ENCODE data around the gene DIP2C. TPM values are rescaled to one million over a fixed set of nuclear protein-coding genes. Genes with fewer than 3 reads are reported as not detected.
A peak's percentile ranks its signal among the peaks of the same experiment; 100 is the strongest.

The DIP2C gene
- total and polyA plus RNA-seq, 2 donors from 2014 or later, result 6.2 to 22.6 TPM

GRCh38 chr10:521261-522250 is 167.9 kb downstream of the DIP2C start:
- Histone ChIP-seq H3K27me3 (ENCODE audit: control insufficient read depth, insufficient read depth, low read length) (no peaks in the 10 kb centered on the region), H3K36me3 (ENCODE audit: control insufficient read depth in 2 of 3, insufficient read depth in 3 of 3, low read length in 3 of 3) (no peaks in the 10 kb centered on the region), H3K27ac (ENCODE audit: low read depth in 2 of 2, low read length in 2 of 2) (no peak overlapping the region), H3K9me3 (ENCODE audit: control insufficient read depth in 2 of 3, insufficient read depth in 1 of 3, low read length in 3 of 3) (no peaks in the 10 kb centered on the region), H3K9ac (ENCODE audit: low read length in 3 of 3) (no peak overlapping the region), H3K4me1 (ENCODE audit: control insufficient read depth in 2 of 3, insufficient read depth in 2 of 3, low read depth in 1 of 3, low read length in 3 of 3) (no peaks in the 10 kb centered on the region), H3K4me3 (ENCODE audit: low read length in 3 of 3) (no peak overlapping the region)
- DNase-seq (peak in 1 of 5 donors; percentile 80), FAIRE-seq (no peak)
- no peak for TF ChIP-seq CTCF (IDR thresholded peaks at IDR 0.05; ENCODE audit: borderline replicate concordance, extremely low read depth, insufficient read depth)
- intact Hi-C loops (cut with DNase I), result no loop called here

- no peak for TF ChIP-seq CTCF (IDR thresholded peaks at IDR 0.05; ENCODE audit: borderline replicate concordance, extremely low read depth, insufficient read depth)
- no peak overlapping the region for H3K27ac ChIP-seq (ENCODE audit: low read depth in 2 of 2, low read length in 2 of 2)
- H3K27me3 ChIP-seq (ENCODE audit: control insufficient read depth, insufficient read depth, low read length), result no peaks in the 10 kb centered on the region
- H3K36me3 ChIP-seq (ENCODE audit: control insufficient read depth in 2 of 3, insufficient read depth in 3 of 3, low read length in 3 of 3), result no peaks in the 10 kb centered on the region
- no peaks in the 10 kb centered on the region for H3K9me3 ChIP-seq (ENCODE audit: control insufficient read depth in 2 of 3, insufficient read depth in 1 of 3, low read length in 3 of 3)
- H3K9ac ChIP-seq (ENCODE audit: low read length in 3 of 3), result no peak overlapping the region
- no peak for FAIRE-seq
- intact Hi-C loops (cut with DNase I), result no loop called here
- no peaks in the 10 kb centered on the region for H3K4me1 ChIP-seq (ENCODE audit: control insufficient read depth in 2 of 3, insufficient read depth in 2 of 3, low read depth in 1 of 3, low read length in 3 of 3)
- peak in 3 of 5 donors; percentile 55 to 80 (median 58) for DNase-seq
- H3K4me3 ChIP-seq (ENCODE audit: low read length in 3 of 3), result no peak overlapping the region
Observed at GRCh38 chr10:520402-520787, 169.1 kb downstream of the DIP2C start.

GRCh38 chr10:519716-520401 is 169.6 kb downstream of the DIP2C start:
- no peak for DNase-seq
- intact Hi-C loops (cut with DNase I), result no loop called here
- no peak overlapping the region for H3K9ac ChIP-seq (ENCODE audit: low read length in 3 of 3)
- no peak for FAIRE-seq
- no peak overlapping the region for H3K27ac ChIP-seq (ENCODE audit: low read depth in 2 of 2, low read length in 2 of 2)
- H3K36me3 ChIP-seq (ENCODE audit: control insufficient read depth in 2 of 3, insufficient read depth in 3 of 3, low read length in 3 of 3), result no peaks in the 10 kb centered on the region
- no peaks in the 10 kb centered on the region for H3K27me3 ChIP-seq (ENCODE audit: control insufficient read depth, insufficient read depth, low read length)
- H3K9me3 ChIP-seq (ENCODE audit: control insufficient read depth in 2 of 3, insufficient read depth in 1 of 3, low read length in 3 of 3), result no peaks in the 10 kb centered on the region
- no peaks in the 10 kb centered on the region for H3K4me1 ChIP-seq (ENCODE audit: control insufficient read depth in 2 of 3, insufficient read depth in 2 of 3, low read depth in 1 of 3, low read length in 3 of 3)
- no peak overlapping the region for H3K4me3 ChIP-seq (ENCODE audit: low read length in 3 of 3)
- no peak for TF ChIP-seq CTCF (IDR thresholded peaks at IDR 0.05; ENCODE audit: borderline replicate concordance, extremely low read depth, insufficient read depth)

Data from kidney (tissue), 14 donors.